Esophagus muscularis mucosa (tissue), 4 donors: ENCODE data around the gene SLC24A3.

Experiments
- EP300 ChIP-seq: sonication (generic); formaldehyde crosslinking; IDR thresholded peaks from one replicate; pipeline ENCODE4 v1.6.1; 2017; ENCODE audit warnings: antibody characterized with exemption
- POLR2A ChIP-seq: fragments of 450-650 bp; IDR thresholded peaks from one replicate; pipeline ENCODE4 v1.6.1; 2017; ENCODE audit warnings: antibody characterized with exemption, moderate library complexity, mild to moderate bottlenecking, low read depth
- POLR2AphosphoS5 ChIP-seq, 2 donors: sonication (generic); formaldehyde crosslinking; IDR thresholded peaks; one replicate each; pipeline ENCODE4 v1.6.1; 2017; ENCODE audit warnings: antibody characterized with exemption in 2 of 2
- TF ChIP-seq, protein P1 (sequence below), 3 experiments: fragments of 200-600 bp in 2 of 3; fragments of 450-650 bp in 1 of 3; sonication (generic) in 2 of 3; IDR thresholded peaks; one replicate each; pipeline ENCODE4 v1.5.1; 2017 to 2019; ENCODE audit warnings: antibody characterized with exemption in 3 of 3, mild to moderate bottlenecking in 2 of 3, moderate library complexity in 1 of 3

DNA sequence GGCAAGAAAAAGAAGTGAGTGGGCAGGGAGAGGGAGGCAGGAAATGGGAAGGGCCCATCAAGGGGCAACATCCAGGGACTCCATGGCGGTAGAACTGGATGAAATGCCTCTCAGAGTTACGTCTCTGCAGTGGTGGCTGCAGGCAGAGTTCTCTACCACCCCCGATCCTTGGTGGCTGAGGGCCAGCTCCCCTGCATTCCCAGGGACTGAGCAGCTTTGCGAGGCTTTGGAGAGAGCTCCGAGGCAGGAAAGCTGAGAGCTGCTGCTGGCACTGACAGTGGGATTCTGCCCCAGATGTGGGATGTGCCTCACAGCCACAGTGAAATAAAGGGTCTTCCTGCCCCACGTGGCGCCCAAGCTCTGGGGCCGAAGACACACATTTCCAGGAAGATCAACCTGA, 236.6 kb downstream of the SLC24A3 start:
- TF ChIP-seq, protein P1, sequence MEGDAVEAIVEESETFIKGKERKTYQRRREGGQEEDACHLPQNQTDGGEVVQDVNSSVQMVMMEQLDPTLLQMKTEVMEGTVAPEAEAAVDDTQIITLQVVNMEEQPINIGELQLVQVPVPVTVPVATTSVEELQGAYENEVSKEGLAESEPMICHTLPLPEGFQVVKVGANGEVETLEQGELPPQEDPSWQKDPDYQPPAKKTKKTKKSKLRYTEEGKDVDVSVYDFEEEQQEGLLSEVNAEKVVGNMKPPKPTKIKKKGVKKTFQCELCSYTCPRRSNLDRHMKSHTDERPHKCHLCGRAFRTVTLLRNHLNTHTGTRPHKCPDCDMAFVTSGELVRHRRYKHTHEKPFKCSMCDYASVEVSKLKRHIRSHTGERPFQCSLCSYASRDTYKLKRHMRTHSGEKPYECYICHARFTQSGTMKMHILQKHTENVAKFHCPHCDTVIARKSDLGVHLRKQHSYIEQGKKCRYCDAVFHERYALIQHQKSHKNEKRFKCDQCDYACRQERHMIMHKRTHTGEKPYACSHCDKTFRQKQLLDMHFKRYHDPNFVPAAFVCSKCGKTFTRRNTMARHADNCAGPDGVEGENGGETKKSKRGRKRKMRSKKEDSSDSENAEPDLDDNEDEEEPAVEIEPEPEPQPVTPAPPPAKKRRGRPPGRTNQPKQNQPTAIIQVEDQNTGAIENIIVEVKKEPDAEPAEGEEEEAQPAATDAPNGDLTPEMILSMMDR (IDR thresholded peaks at IDR 0.05), result no peak
- TF ChIP-seq POLR2AphosphoS5 (IDR thresholded peaks at IDR 0.05), result no peak
- TF ChIP-seq EP300, result no peak
- no peak for TF ChIP-seq POLR2A
